HG02870 (cell line): ENCODE data around the gene GATAD1.
"Not testable (repeated sequence)": the region's sequence is repeated elsewhere in the genome, so short reads cannot be mapped to it uniquely, and the experiment has no call there.

Experiments used
- ATAC-seq: cut with Tn5 transposase; IDR thresholded peaks from one replicate; pipeline ENCODE4 v1.9.1; 2021; ENCODE audit warnings: mild to moderate bottlenecking, moderate library complexity; ENCODE audit not compliant: unreplicated experiment

Gene GATAD1

DNA sequence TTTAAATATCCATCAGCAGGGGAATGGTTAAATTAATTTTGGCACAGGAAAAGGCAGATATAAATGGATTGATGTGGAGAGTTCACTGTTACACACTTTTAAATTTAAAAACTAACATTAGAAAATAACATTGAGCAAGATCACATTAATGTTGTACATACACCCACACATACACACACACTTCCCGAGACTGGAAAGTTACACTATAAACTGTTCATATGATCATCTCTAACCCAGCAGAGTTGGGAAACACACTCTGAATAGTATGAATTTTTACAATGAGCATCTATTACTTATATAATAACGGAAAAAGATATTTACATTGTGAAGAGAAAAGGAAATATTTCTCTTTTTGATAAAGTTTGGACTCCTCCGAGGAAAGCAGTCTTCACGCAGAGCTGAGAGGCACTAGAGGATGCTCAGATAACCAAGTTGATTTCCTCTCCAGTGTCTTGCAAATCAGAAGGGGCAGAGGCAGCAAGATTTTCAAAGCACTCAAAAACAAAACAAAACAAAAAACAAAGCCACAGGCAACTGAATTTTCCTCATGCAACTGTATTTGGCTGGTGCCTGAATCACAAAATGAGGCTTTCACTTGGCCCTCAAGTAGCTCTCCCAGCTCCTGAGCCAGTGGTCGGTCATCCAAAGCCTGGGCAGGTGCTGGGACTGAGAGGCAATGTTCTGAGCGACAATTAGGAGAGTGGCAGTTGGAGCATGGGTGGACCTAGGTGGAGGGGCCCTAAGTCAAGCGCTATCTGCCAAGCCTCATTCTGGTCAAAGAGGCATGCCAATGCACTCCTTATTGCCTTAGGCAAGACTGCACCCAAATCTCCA is 10.5 kb upstream of the GATAD1 start:
- no peak for ATAC-seq

DNA sequence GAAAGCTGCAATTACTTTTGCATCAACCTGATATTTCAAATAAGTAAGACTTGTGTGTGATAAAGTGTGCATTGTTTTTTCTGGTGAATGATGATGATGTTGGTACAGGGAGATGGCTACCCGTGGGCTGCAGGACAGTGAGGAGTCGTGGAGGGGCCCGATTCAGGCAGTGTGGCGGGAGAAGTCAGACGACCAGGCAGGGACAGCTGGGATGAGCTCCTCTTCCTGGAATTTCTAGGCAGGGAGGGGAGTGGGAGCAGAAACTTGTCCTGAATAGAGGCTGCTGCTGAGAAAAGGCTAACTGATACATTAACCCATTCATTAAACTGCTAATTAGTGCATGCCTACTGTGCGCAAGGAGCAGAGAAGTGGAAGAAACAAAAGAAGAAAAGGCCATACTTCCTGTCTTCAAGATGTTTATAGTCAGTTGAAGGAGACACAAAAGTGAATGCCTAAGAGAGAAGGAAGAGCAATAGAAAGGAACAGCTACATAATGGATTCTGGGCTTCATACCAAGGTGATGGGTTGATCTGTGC is 9.3 kb upstream of the GATAD1 start:
- no peak for ATAC-seq

DNA sequence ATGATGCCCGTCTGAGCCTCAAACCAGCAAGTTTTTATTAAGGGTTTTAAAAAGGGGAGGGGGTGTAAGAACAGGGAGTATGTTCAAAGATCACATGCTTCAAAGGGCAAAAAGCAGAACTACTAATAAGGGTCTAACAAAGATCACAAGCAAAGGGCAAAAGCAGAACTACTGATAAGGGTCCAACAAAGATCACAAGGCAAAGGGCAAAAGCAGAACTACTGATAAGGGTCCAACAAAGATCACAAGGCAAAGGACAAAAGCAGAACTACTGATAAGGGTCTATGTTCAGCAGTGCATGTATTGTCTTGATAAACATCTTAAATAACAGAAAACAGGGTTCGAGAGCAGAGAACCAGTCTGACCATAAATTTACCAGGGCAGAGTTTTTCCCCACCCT is 4.6 kb upstream of the GATAD1 start:
- not testable (repeated sequence) for ATAC-seq

DNA sequence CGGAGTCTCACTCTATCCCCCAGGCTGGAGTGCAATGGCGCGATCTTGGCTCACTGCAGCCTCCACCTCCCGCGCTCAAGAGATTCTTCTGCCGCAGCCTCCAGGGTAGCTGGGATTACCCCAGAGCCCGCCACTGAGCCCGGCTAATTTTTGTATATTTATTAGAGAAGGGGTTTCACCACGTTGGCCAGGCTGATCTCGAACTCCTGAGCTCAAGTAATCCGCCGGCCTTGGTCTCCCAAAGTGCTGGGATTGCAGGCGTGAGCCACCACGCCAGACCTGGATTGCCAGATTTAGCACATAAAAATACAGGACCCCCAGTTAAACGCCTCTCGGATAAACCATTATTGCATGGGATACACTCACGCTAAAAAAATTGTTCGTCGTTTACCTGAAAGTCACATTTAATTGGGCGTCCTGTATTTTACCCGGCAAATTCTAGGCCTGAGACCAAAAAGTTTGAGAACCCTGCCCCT is 375 bp upstream of the GATAD1 start:
- ATAC-seq, result no peak

DNA sequence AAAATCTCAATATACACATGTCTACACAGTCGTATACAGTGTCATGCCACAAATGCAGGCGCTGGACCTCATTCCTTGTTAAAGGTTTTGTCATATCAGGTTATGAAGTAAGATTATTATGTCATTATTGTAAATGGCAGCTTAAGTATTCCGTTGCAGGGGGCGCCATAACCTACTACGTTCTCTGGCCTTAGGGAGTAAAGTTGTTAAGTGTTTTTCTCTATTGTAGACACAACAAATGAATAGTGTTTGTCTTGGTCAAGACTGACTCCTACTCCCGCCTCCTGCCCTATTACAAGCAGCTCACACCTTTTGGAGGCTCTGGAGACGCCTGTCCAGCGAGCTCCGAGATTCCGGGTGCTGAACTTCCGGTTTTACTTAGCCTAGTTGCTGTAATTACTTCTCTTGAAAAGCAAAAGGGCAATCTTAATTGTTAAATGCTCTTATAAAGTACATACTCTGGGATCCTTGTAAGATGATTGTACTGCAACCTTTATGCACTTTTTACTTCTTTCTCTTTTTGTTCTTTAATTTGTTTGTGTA is 994 bp downstream of the GATAD1 start:
- ATAC-seq, result peak; percentile 45

DNA sequence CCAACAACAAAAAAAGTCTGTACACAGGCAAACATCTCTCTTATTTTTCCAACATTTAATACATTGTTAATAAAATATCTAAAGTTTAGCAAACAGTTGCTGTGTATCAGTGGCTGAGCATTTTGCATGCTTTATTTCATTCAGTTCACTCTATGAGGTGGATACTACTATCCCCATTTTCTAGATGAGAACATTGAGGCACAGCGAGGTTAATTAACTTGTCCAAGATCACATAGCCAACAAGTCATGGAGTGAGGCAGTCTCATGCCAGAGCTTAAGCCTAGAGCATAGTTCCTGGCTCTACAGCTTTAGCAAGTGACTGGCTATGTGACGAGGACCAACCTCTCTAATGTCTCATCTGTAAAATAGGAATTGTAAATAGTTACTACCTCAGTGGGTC is 4.4 kb downstream of the GATAD1 start:
- no peak for ATAC-seq

DNA sequence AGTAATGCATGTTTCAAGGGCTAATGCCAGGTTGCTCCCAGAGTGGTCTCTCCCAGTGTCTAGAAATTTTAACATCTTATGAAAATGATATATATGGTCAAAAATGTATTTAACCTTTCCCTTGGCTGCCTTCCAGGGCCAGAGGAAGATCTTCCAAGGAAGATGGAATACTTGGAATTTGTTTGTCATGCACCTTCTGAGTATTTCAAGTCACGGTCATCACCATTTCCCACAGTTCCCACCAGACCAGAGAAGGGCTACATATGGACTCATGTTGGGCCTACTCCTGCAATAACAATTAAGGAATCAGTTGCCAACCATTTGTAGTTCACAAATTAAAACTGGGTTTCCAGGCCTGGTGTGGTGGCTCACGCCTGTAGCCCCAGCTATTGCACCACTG is 9.0 kb downstream of the GATAD1 start:
- ATAC-seq, result no peak

DNA sequence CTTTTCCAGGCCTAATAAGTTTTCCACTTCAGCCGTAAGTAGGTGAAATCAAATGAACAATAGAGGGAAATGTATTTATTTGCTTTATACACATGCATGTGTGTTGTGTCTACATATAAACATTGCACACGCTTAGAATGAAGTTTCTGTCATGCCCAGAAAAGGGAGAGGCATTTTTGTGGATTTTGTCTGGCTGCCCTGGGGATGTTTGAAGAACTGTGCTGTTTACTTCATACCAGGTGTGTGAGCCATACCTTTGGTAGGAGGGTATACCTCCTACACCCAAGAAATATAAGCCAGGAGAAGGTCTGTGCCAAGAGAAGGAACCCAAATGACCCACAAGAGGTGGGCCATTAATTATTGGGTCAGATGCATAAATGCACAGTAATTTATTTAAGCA is 12.8 kb downstream of the GATAD1 start:
- no peak for ATAC-seq

DNA sequence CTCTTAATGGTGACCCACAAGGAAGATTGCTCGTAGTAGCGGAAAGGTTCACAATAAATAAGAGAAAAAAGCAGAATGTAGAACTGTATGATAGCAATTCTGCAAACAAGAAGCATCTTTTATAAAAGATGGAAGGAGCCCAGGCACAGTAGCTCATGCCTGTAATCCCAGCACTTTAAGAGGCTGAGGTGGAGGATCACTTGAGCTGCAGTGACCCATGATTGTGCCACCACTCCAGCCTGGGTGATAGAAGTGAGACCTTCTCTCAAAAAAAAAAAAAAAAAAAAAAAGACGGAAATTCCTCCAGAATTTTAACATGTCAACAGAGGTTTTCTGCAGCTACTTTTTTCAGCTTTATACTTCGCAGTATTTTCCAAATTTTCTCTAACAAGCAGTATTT is 13.2 kb downstream of the GATAD1 start:
- no peak for ATAC-seq

DNA sequence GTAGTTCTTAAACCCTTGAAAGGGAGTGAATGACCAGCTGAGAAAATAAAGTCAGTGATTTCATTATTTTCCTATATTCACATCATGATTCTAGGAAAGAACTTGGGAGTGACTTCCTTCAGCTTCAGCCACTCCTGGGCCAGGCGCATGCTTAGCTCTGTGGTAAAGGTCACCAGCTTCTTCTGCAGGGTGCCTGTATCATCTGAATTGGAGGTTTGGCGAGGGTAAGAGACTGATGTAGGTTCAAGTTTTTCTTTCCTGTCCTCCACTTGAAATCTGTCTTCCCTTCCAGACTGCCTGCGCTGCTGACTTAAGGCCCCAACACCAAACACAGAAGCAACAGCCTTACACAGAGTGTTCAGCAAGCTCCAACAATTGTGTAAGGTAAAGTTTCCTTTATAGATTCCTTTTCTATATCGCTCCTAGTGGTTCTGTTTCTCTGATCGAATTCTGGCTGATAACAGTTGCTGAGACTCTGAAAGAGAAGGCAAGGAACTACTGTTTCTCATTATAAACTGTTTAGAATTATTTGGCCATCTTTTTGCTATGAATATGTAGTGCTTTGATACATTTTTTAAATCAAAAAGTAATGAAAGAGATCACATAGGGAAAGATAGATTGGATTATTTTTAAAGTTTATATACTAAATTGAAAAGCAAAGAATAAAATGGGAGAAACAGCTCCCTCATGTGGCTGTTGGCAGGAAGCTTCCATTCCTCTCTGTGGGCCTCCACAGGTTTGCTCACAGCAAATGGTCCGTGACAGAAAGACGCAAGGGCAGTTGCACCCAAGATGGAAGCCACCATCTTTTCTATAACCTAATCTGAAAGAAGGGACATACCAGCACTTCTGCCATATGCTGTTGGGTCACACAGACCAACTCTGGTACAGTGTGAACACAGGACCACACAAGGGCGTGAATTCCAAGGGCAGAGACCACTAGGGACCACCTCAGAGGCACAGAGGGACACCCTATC is 14.0 kb downstream of the GATAD1 start:
- ATAC-seq, result peak; percentile 79

DNA sequence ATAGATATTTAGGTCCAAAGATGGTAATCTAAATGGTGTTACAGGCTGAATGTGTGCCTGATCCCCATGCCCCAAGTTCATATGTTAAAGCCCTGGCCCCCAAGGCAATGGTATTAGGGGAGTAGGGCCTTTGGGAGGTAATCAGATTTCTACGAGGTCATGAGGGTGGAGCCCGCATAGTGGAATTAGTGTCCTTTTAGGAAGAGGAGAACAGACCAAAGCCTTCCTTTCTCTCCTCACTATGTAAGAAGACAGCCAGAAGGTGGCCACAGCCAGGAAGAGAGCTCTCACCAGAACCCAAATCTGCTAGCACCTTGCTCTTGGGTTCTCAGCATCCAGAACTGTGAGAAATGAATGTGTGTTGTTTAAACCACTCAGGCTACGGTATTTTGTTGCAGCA is 15.3 kb downstream of the GATAD1 start:
- no peak for ATAC-seq

DNA sequence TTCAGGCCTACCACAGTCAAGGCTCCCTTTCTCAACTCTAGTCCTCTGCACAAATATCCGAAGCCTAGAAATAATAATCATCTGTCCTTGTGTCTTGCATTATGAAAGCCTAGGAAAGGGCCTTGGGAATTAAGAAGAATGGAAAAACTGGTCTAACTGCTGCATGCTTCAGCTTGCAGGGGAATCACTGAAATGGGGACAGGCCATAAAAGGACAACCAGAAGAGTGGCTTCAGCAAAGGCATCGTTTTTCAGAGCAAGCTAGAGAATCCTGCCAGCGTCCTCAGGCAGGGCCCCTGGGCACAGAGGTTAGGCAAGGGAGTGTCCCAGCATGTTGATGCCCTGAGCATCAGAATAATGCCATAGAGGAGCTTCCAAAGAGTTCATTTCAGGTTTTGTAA is 17.2 kb downstream of the GATAD1 start:
- no peak for ATAC-seq

DNA sequence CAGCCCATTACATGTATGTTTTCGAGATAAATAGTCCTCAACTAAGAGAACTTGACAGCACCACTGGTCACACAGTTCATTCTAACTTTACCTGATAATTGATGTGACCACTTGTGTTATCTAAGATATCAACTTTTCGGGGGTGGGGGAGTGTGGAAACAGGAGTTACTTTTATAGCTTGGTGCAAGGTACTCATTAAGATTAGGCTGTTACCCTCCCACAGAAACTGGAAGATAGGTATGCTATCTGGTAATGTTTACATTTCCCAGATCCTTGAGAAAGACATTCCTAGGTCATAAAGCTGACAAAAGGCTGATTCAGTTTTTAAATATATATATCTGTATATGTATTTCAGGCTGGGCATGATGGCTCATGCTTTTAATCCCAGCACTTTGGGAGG is 19.4 kb downstream of the GATAD1 start:
- no peak for ATAC-seq

DNA sequence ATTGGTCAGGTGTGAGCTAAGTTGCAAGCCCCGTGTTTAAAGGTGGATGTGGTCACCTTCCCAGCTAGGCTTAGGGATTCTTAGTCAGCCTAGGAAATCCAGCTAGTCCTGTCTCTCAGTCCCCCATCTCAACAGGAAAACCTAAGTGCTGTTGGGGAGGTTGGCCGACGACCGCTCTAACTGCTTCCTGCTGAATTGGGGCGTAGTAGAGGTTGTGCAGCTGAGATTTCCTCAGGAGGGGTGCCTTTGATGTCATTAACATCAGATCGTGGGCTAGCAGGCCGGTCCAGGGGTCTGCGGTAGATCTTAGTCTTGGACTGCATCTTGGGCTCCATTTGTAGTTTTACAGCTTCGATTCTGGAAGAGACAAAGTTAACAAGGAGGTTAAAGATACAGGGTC is 21.3 kb downstream of the GATAD1 start:
- not testable (repeated sequence) for ATAC-seq

DNA sequence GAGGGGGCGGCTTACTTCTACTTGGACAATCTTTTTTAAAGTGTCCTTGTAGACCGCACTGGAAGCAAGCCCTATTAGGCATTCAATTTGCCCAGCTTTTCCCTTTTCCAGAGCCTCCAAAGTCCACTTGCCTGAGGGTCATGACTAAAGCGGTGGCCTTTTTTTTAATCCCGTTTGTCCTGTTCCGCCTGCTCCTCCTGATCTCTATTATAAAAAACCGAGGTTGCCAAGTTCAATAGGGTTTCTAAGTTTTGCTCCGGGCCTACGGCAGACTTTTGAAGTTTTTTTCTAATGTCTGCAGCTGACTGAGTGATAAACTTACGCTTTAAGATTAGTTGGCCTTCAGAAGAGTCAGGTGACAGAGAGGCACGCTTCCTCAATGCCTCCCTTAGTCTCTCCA is 26.7 kb downstream of the GATAD1 start:
- not testable (repeated sequence) for ATAC-seq

DNA sequence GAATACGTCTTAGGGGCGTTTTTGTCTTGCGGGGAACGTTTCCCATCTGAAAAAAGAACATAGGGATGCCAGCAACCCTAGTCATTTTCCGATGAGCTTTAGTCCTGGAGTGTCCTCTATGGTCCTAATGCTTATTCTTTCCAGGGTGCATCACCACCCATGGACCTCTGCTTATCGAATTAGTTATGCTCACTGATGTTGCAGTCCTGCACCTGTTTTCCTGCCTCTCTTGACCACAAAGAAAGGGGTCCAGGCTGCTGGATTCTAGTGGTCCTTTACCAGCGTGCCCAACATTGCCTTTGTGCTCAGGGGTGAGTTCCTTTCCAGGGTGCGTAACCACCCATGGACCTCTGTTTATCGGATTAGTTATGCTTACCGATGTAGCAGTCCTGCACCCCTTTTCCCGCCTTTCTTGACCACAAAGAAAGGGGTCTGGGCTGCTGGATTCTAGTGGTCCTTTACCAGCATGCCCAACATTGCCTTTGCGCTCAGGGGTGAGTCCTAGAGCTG is 28.0 kb downstream of the GATAD1 start:
- not testable (repeated sequence) for ATAC-seq

DNA sequence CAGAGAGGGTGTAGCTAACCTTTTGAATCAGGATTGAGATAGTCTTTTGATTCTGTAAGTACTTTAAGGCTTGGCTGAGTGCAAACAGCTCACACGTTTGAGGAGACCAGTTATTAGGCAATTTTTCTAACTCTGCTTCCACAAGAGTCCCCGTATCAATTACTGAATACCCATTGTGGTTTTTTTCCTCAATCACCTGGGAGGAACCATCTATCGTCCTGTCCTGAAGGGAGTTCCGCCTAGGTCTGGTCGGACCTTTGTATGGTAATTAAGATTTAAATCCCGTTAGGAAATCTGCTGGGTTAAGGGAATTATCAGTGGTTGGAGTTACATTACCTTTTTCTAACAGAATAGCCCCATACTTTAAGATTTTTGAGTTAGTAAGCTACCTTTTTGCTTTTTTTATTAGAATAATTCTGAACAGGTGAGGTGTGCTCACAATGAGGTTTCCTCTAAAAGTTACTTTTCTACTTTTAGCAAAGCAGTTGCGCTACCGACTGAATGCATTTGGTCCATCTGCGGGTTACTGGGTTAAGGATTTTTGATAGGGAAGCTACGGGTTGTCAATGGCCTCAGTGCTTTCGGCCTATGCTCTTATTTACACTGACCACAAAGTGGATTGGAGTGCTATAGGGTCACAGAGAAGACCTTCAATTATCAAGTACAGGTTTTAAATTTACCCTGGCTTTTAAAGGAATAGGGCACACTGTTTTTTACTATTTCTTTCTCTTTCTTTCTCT is 28.7 kb downstream of the GATAD1 start:
- ATAC-seq, result not testable (repeated sequence)

DNA sequence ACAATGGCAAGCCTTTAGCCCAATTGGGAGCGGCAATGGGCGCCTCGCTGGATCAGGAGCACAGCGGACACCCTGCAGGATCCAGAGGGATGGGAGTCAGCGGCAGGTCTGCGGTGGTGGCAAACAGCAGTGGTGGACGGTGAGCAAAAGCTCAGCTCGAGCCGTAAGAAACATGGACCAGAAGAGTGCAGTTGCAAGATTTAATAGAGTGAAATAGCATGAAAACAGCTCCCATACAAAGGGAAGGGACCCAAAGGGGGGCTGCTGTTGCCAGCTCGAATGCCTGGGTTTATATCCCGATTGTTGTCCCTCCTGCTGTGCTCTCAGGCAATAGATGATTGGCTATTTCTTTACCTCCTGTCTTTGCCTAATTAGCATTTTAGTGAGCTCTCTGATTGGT is 30.4 kb downstream of the GATAD1 start, which contains the start of gene ERVW-1:
TSS of gene ERVW-1 (minus strand) at position 266 of the 400 bp plus-strand sequence. CDS start 7,565 bp downstream, outside the sequence.
- not testable (repeated sequence) for ATAC-seq

DNA sequence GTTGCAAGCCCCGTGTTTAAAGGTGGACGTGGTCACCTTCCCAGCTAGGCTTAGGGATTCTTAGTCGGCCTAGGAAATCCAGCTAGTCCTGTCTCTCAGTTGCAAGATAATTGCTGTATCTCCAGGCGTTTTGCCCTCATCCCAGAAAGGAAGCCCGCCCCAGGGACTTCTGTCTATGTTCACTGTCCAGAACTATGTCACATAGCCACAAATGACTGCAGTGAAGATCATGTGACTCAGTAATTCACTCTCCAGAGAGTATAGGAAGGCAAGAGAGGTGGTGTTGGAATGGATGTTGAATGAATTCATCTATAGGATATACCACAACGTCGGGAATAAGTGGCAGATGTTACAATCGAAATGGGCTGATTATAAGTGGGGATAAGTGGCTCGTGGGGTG is 30.8 kb downstream of the GATAD1 start:
- ATAC-seq, result no peak

DNA sequence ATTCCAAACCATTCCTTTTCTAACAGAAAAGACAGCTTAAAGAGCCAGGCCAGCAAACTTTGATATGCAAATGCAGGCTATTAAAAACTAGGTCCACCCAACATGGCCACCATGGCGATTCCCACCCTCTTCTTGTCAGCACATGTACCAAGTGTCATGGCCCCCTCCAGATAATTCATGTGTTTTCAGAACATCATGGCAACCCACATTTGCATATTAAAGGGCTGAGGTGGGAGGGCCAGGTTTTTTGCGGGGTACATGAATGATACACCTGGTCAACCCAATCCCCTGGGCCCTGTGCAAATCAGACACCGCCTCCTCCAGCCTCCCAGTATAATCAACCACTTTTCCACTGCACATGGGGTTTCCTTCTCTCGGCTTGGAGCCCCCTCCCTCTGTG is 31.4 kb downstream of the GATAD1 start:
- ATAC-seq, result no peak
